ENCODE measurements around the gene ZFP36L2.

The ZFP36L2 gene

DNA sequence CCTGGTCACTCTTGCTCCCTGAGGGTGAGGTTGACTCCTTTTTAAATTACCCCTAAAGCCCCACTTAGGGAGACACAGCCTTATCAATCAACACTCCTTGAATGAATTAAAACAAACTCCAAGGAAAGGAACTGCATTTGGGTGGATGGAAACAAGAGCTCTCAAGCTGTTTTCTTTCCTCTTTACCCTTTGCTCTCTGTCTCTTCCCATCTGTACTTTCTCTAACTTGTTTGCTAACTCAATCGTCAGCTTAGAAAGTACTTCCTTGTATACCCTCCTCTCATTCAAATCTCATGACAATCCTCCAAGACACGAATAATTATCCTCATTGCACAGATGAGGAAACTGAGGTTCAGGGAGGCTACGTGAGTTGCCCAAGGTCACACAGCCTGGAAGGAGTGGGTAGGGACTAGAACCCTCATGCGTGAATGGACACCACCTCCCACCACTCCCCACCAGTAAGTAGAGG is 32.7 kb downstream of the ZFP36L2 start:
- peaks cover 0 to 3% of the 10 kb centered on the region in 2 experiments for H3K36me3 ChIP-seq (ENCODE audit: control insufficient read depth in 1 of 2, insufficient read depth in 2 of 2, low read depth in 1 of 2, low read length in 2 of 2)
- peak overlapping the region; percentile 99 for H2AK5ac ChIP-seq (ENCODE audit: low read length, severe bottlenecking)
- H3K14ac ChIP-seq (ENCODE audit: low read length in 2 of 2): peak overlapping the region in 1 of 2 experiments; percentile 13
- H4K91ac ChIP-seq (ENCODE audit: low read length): no peak overlapping the region
- H2BK12ac ChIP-seq (ENCODE audit: low read length in 2 of 2): peak overlapping the region in 1 of 2 experiments; percentile 70
- H3K4ac ChIP-seq (ENCODE audit: low read depth in 1 of 2, low read length in 2 of 2): no peak overlapping the region
- peak overlapping the region; percentile 54 for H2BK5ac ChIP-seq (ENCODE audit: low read depth, low read length, poor library complexity, severe bottlenecking)
- peak overlapping the region; percentile 14 to 37 for H3K18ac ChIP-seq (ENCODE audit: low read depth in 1 of 2, low read length in 2 of 2)
- H3K27me3 ChIP-seq (ENCODE audit: control insufficient read depth in 1 of 2, insufficient read depth in 1 of 2, low read length in 2 of 2): no peaks in the 10 kb centered on the region
- H3K4me3 ChIP-seq (ENCODE audit: insufficient read depth in 1 of 2, low read depth in 1 of 2, low read length in 2 of 2): no peak overlapping the region
- DNase-seq: no peak
- H3K27ac ChIP-seq (ENCODE audit: low read length, poor library complexity, severe bottlenecking): peak overlapping the region; percentile 72
- H3K79me1 ChIP-seq (replicated peaks; ENCODE audit: low read length, poor library complexity, severe bottlenecking): no peaks in the 10 kb centered on the region
- no peak overlapping the region for H3K9ac ChIP-seq (ENCODE audit: low read length)
- H3K4me1 ChIP-seq (ENCODE audit: control insufficient read depth, insufficient read depth, low read depth, low read length): peaks cover 52% of the 10 kb centered on the region
- 50% methylated on average over 1 of the region's 4 CpGs for WGBS
- no peak overlapping the region for H3K23ac ChIP-seq (ENCODE audit: low read length in 2 of 2)
- H4K8ac ChIP-seq (ENCODE audit: low read length): peak overlapping the region; percentile 22
- no peak overlapping the region for H3K4me2 ChIP-seq (ENCODE audit: low read length, poor library complexity, severe bottlenecking)
- H2BK15ac ChIP-seq (ENCODE audit: low read depth, poor library complexity, severe bottlenecking): peak overlapping the region; percentile 6
- no peak overlapping the region for H2BK120ac ChIP-seq (ENCODE audit: low read depth, low read length)
- no peak overlapping the region for H2AFZ ChIP-seq (ENCODE audit: low read depth, low read length)
- H3K9me3 ChIP-seq (ENCODE audit: control insufficient read depth, low read length): no peaks in the 10 kb centered on the region

DNA sequence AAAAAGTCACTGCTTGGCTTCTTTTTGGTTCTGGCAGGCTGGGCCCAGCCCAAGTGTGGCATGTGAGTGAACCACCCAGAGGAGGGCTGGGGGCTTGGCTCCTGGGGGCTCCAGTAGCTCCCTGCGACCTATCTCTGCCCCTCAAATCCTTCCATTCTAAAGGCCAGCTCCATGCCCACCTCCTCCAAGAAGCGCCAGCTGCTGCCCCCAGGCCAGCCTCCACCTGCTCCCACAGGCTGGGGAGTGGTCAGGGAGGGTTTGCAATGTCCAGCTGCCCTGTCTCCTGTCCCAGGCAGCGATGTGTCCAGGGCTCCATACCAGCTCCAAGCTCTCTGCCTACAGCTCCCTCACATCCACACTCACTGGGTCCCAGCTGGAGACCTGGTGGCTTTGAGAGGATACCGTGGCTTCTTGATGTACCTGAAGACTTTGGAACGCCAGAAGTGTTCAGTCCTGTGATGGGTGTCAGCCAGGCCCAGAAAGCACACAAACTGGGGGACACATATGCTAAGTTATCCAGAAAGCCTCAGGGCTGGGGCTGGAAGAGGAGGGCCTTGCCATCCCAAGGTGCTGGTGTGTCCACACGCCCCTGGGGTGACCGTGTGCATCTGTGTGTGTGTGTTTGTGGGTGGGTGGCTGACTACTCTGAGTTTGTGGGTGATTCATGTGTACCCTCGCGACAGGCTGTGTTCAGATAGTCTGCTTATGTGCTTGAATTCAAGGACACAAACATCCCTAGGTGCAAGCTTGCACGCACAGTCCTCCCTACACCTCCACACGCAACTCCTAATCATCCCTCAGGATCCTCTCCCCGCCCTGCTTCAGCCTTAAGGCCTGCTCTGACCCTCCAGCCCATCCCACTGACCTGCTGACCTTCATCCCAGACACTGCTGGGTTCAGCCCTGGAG is 33.4 kb downstream of the ZFP36L2 start:
- Histone ChIP-seq H2BK120ac (ENCODE audit: low read depth, low read length) (no peak overlapping the region), H2BK12ac (ENCODE audit: low read length in 2 of 2) (peak overlapping the region; percentile 63 to 70), H4K8ac (ENCODE audit: low read length) (peak overlapping the region; percentile 22), H3K9ac (ENCODE audit: low read length) (no peak overlapping the region), H3K79me1 (replicated peaks; ENCODE audit: low read length, poor library complexity, severe bottlenecking) (no peaks in the 10 kb centered on the region), H3K18ac (ENCODE audit: low read depth in 1 of 2, low read length in 2 of 2) (peak overlapping the region; percentile 14 to 37), H3K14ac (ENCODE audit: low read length in 2 of 2) (peak overlapping the region in 1 of 2 experiments; percentile 26), H4K91ac (ENCODE audit: low read length) (peak overlapping the region; percentile 28), H2BK15ac (ENCODE audit: low read depth, poor library complexity, severe bottlenecking) (no peak overlapping the region), H3K23ac (ENCODE audit: low read length in 2 of 2) (no peak overlapping the region), H2AK5ac (ENCODE audit: low read length, severe bottlenecking) (peak overlapping the region; percentile 99), H3K4me2 (ENCODE audit: low read length, poor library complexity, severe bottlenecking) (no peak overlapping the region), H2BK5ac (ENCODE audit: low read depth, low read length, poor library complexity, severe bottlenecking) (peak overlapping the region; percentile 15), H3K9me3 (ENCODE audit: control insufficient read depth, low read length) (no peaks in the 10 kb centered on the region), H3K27ac (ENCODE audit: low read length, poor library complexity, severe bottlenecking) (peak overlapping the region; percentile 72), H2AFZ (ENCODE audit: low read depth, low read length) (no peak overlapping the region), H3K4me1 (ENCODE audit: control insufficient read depth, insufficient read depth, low read depth, low read length) (peaks cover 46% of the 10 kb centered on the region), H3K4me3 (ENCODE audit: insufficient read depth in 1 of 2, low read depth in 1 of 2, low read length in 2 of 2) (no peak overlapping the region), H3K27me3 (ENCODE audit: control insufficient read depth in 1 of 2, insufficient read depth in 1 of 2, low read length in 2 of 2) (no peaks in the 10 kb centered on the region), H3K36me3 (ENCODE audit: control insufficient read depth in 1 of 2, insufficient read depth in 2 of 2, low read depth in 1 of 2, low read length in 2 of 2) (peaks cover 0 to 3% of the 10 kb centered on the region in 2 experiments), H3K4ac (ENCODE audit: low read depth in 1 of 2, low read length in 2 of 2) (peak overlapping the region in 1 of 2 experiments; percentile 24)
- 92% methylated on average over 11 of the region's 12 CpGs for WGBS
- no peak for DNase-seq

DNA sequence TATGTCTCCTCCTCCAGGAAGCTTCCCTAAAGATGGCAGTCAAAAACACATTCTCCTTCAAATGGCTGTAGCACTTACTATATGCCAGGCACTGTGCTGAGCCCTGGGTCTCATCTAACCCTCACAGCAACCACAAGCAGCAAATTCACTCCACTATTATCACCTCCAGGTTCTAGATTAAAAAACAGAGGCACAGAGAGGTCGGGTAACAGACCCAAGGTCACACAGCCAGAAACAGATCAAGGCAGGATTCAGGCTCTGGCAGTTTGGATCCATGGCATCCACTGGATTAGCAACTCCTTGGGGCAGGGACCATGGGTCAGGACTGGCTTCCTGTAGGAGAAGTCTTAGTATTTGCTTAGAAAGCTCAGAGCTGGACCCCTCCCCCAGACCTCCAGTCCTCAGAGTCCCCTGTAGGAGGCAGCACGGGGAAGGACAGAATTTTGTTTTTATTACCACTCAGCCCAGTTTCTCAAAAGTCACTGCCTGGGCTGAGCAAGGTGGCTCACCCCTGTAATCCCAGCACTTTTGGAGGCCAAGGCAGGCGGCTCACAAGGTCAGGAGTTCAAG is 34.4 kb downstream of the ZFP36L2 start:
- DNase-seq: no peak
- H4K8ac ChIP-seq (ENCODE audit: low read length): peak overlapping the region; percentile 78
- H3K4ac ChIP-seq (ENCODE audit: low read depth in 1 of 2, low read length in 2 of 2): no peak overlapping the region
- H3K23ac ChIP-seq (ENCODE audit: low read length in 2 of 2): no peak overlapping the region
- H3K36me3 ChIP-seq (ENCODE audit: control insufficient read depth in 1 of 2, insufficient read depth in 2 of 2, low read depth in 1 of 2, low read length in 2 of 2): peaks cover 0 to 3% of the 10 kb centered on the region in 2 experiments
- H2BK12ac ChIP-seq (ENCODE audit: low read length in 2 of 2): peak overlapping the region; percentile 38 to 66
- H2AFZ ChIP-seq (ENCODE audit: low read depth, low read length): no peak overlapping the region
- H3K27ac ChIP-seq (ENCODE audit: low read length, poor library complexity, severe bottlenecking): no peak overlapping the region
- H3K4me2 ChIP-seq (ENCODE audit: low read length, poor library complexity, severe bottlenecking): no peak overlapping the region
- H3K14ac ChIP-seq (ENCODE audit: low read length in 2 of 2): no peak overlapping the region
- WGBS: 83% methylated on average over 3 of the region's 3 CpGs
- no peaks in the 10 kb centered on the region for H3K27me3 ChIP-seq (ENCODE audit: control insufficient read depth in 1 of 2, insufficient read depth in 1 of 2, low read length in 2 of 2)
- no peak overlapping the region for H2BK120ac ChIP-seq (ENCODE audit: low read depth, low read length)
- no peak overlapping the region for H3K4me3 ChIP-seq (ENCODE audit: insufficient read depth in 1 of 2, low read depth in 1 of 2, low read length in 2 of 2)
- no peak overlapping the region for H3K9ac ChIP-seq (ENCODE audit: low read length)
- H2AK5ac ChIP-seq (ENCODE audit: low read length, severe bottlenecking): peak overlapping the region; percentile 94
- no peak overlapping the region for H4K91ac ChIP-seq (ENCODE audit: low read length)
- peak overlapping the region; percentile 14 for H2BK15ac ChIP-seq (ENCODE audit: low read depth, poor library complexity, severe bottlenecking)
- H3K4me1 ChIP-seq (ENCODE audit: control insufficient read depth, insufficient read depth, low read depth, low read length): peaks cover 41% of the 10 kb centered on the region
- H3K79me1 ChIP-seq (replicated peaks; ENCODE audit: low read length, poor library complexity, severe bottlenecking): no peaks in the 10 kb centered on the region
- H3K9me3 ChIP-seq (ENCODE audit: control insufficient read depth, low read length): no peaks in the 10 kb centered on the region
- H3K18ac ChIP-seq (ENCODE audit: low read depth in 1 of 2, low read length in 2 of 2): peak overlapping the region in 1 of 2 experiments; percentile 17
- no peak overlapping the region for H2BK5ac ChIP-seq (ENCODE audit: low read depth, low read length, poor library complexity, severe bottlenecking)
